Fibroblast of skin of abdomen (primary cell): ENCODE measurements around the gene SHB.

Experiments used
- DNase-seq: peaks from one replicate; pipeline ENCODE4 v3.0.0-alpha.2; 2013

The SHB gene

GRCh38 chr9:38088006-38088925, 19.2 kb upstream of the SHB start:
- DNase-seq, result peak; percentile 44

GRCh38 chr9:38086496-38086895, 17.5 kb upstream of the SHB start:
- DNase-seq, result no peak

DNA sequence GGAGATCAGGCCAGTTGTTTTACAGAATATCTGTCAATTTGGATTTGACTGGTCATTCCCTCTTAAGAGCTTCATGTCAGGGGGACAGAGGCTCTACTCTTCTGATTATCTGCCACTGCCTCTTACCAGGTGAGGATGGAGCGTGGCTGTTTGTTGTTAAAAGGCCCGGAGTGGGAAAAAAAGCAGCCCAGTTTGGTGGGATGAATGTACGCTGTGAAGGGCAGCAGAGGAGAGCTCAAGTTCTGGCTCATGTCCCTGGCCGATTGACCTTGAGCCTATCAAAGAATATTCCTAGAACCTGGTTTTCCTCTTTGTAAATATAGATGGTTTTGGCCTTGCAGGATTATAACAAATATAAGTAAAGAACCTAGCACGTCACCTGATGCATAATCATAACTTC, 16.3 kb upstream of the SHB start:
- no peak for DNase-seq

DNA sequence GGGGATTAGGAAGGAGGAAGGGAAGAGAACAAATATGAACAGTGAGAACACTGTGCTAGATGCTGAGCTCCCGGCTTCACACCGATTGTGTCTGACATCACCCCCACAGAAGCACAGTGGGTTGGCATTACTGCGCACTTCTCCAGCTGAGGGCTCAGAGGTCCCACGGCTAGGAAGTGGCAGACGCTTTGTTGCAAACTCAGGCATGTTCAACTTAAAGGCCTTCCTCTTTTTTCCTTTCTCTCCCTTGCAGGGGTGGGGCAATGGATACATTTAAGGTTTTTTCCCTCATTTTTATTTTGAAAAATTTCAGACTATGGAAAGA, 15.5 kb upstream of the SHB start:
- DNase-seq, result no peak

DNA sequence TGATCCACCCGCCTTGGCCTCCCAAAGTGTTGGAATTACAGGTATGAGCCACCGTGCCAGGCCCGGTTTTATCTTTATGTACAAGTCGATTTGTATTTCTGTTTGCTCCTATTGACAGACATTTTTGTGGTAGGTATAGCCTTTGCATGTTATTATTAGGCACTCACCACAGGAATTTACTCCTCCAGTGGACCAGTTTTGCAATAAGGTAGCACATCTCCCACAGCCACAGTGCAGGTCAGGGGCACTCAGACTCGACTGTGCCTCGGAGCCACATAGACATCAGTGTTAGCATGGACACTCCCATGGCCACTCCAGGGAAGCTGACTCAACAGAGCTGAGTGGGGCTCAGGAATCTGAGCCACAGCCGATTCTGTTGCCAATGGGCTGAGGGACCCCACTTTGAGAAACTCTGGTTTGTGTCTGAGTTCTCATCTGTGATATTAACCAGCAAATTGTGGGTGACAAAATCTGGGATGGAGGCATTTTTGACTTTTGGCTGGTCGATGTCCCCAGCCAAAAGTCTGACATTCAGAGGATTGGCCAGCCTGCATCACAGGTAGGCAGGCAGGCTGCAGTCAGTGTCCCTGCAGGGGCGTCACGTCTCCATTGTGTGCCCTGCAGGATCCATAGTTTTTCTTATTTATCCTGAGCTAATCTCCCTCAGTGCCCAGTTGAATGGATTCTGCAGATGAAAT, 15.0 kb upstream of the SHB start:
- DNase-seq, result no peak

GRCh38 chr9:38082446-38083287, 13.6 kb upstream of the SHB start:
- DNase-seq, result no peak

- peak; percentile 53 for DNase-seq
These were observed 12.5 kb upstream of the SHB start for GRCh38 chr9:38081356-38082108.

DNA sequence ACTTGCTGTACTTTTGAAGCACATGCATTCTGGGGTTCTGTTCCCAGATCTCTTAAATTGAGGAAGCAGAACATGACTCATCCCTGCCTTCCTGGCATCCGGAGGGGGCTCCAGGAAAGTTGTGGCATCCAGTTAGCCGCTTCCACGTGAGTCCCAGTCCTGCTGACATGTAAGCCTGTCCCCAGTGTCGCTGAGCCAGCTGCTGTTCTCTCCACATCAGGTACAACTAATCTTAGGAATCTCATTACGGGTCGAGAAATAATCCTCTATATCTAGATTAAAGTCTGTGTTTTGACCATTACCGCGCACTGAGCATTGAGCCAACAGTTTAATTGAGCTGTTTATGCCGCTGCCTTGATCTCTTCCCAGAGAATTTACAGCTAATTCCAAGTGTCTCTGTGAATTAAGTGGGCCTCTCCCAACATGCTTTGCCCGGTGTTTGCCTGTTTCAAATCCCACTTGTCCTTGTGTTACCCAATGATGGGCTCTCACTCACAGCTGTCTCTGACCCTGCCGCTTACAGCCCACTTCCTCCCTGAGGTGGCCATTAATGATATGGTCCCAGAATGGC, 10.5 kb upstream of the SHB start:
- DNase-seq, result peak; percentile 42

DNA sequence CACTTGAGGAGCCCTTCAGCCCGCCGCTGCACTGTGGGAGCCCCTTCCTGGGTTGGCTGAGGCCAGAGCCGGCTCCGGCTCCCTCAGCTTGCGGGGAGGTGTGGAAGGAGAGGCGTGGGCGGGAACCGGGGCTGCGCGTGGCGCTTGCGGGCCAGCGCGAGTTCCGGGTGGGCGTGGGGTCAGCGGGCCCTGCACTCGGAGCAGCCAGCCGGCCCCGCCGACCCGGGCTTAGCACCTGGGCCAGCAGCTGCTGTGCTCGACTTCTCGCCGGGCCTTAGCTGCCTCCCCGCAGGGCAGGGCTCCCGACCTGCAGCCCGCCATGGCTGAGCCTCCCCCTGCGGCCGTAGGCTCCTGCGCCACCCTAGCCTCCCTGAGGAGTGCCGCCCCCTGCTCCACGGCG, 6.2 kb upstream of the SHB start:
- no peak for DNase-seq

GRCh38 chr9:38074441-38074961, 5.5 kb upstream of the SHB start:
- DNase-seq, result peak; percentile 75

GRCh38 chr9:38073882-38074281, 4.9 kb upstream of the SHB start:
- DNase-seq, result no peak

DNA sequence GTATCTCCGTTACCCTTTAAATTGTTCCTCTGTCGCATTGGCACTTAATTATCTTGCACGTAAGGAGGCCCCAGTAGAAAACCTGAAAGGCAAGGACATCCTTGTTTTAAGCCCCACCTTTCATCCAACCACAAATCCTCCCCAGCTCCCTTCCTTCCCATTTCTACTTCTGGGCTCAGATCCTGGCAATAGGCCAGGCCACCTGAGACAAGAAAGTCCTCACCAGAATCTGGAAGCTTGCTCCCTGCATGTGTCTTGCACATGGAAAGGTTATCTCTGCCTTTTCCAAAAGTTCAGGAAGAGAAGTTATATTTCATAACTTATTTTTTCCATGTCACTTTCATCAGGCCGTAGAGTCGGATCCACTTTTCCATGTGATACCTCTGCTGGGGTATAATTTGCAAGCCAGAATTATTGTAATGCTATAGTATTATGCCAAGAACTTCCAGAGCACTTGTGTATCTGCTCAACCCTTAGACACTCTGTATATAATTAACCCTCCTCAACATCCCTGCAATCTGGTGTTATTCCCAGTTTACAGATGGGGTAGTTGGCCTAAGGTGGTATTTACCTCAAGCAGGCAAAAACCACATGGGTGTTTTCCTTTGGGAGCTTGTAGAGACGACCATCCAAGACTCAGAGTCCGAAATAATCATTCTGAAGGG, 2.6 kb upstream of the SHB start:
- DNase-seq, result no peak

DNA sequence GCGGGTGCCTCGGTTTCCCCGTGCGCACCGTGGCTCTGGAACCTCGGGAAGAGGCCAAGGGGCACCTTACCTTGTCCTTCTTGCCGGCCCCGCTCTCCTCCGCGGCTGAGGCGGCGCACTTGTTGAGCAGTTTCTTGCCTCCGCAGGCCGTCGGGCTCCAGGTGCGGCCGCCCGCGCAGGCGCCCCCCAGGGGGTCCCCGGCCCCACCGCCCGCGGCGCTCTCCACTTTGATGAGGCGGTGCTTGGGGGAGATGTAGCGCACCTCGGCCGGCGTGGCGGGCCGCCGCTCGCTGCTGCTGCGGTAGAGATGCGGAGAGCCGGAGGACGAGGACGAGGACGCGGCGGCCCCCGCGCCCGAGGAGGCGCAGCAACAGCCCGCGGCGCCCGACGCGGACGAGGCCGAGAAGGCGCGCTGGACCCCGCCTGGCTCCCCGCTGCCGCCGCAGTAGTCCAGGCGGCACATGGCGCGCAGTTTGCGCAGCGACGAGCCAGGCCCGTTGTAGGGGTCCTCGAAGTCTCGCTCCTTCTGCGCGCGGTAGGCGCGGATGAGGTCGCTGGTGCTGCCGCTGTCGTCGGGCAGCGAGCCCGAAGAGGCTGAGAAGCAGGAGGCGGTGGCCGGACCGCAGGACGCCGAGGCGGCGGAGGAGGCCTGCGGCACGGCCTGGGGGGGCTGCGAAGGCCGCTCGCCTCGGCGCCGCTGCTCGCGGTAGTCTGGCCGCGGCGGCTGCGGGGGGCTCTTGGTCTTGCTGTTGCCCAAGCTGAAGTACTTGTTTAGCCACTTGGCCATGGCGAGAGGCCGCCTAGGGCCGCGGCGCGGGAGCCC, 957 bp downstream of the SHB start:
- no peak for DNase-seq

GRCh38 chr9:38066914-38067858, 1.8 kb downstream of the SHB start:
- no peak for DNase-seq

GRCh38 chr9:38066197-38066913, 2.7 kb downstream of the SHB start:
- no peak for DNase-seq

GRCh38 chr9:38065369-38066075, 3.5 kb downstream of the SHB start:
- no peak for DNase-seq

GRCh38 chr9:38064842-38065368, 4.1 kb downstream of the SHB start:
- no peak for DNase-seq

DNA sequence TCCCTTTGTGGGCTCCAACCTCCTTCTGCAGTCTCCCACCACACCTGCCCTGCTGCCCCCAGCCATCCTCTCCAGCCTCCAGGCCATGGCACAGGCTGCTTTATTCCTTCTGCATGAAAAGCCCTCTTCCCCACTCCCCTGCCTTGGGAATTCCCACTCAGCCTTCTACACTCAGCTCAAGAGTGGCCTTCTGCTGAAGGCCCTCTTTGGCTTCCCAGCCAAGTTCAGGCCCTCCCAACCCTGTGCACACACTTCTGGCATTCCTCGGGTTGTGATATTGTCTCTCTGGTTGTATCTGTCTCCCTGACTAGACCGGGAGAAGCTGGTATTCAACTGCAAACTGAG, 5.7 kb downstream of the SHB start:
- DNase-seq, result no peak
